ENCODE measurements around the gene HBZ.
"Not testable (repeated sequence)": the region's sequence is repeated elsewhere in the genome, so short reads cannot be mapped to it uniquely, and the experiment has no call there.

Gene HBZ

DNA sequence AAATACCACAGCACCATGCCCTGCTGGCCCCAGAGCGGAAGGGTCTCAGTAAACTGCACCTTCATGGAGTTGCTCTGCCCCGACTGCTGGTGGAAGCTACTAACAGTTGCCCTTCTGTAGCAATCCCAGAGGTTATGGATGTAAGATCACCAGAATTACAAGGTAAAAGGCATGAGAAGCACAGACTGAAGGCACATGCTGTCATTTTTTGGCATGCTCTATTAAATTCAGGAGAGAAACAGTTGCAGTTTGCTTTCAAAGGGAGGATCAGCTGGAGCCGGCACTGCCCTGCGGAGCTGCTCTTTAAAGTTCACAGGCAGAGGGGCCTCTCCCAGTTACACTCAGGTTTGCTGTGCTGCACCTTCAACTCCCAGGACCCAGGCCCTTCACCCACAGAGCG is 33.1 kb upstream of the HBZ start:
- Histone ChIP-seq H3K9me3 (ENCODE audit: control insufficient read depth, low read depth, low read length) (no peaks in the 10 kb centered on the region), H3K9ac (ENCODE audit: low read length) (no peak overlapping the region), H3K27ac (ENCODE audit: low read length) (no peak overlapping the region)

DNA sequence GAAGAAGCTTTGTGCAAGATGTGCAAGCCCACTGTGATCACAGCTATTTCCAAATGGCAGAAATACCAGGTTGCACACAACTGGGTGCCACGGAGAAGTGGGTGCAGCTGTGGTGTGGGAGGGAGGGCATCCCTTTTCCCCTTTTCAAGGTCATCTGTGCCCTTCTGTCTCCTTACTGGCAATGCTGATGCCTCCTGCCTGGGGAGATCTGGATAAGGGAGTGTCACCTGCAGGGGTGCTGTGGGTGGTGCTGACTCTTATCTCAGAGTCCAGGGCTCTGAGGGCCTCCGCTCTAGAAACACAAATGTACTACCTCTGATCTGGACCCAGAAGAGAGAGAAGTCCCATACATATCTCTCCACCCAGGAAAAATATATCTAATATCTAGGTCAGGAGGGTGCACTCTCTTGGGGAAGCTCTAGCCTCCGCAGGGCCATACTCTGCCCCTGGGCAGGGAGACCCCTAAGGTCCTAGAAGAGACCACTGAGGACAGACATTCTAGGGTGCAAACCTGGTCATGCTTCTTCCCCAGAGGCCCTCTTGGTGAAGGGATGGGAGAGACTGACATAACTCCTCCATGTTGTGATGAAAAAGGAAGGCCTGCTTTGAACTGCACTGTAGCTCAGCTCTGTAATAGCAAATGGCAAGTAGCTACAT is 32.5 kb upstream of the HBZ start:
- Histone ChIP-seq H3K9me3 (ENCODE audit: control insufficient read depth, low read depth, low read length) (no peaks in the 10 kb centered on the region), H3K27ac (ENCODE audit: low read length) (no peak overlapping the region), H3K4me1 (ENCODE audit: control insufficient read depth, low read depth, low read length) (no peaks in the 10 kb centered on the region), H3K27me3 (ENCODE audit: control insufficient read depth, insufficient read depth, low read length) (no peaks in the 10 kb centered on the region), H3K4me3 (ENCODE audit: low read length) (no peak overlapping the region), H3K9ac (ENCODE audit: low read length) (no peak overlapping the region), H3K36me3 (ENCODE audit: control insufficient read depth, low read depth, low read length) (no peaks in the 10 kb centered on the region)

More for the DNA sequence above, 33.1 kb upstream of the HBZ start:
- Histone ChIP-seq H3K4me3 (ENCODE audit: low read length) (no peak overlapping the region), H3K36me3 (ENCODE audit: control insufficient read depth, low read depth, low read length) (no peaks in the 10 kb centered on the region), H3K4me1 (ENCODE audit: control insufficient read depth, low read depth, low read length) (no peaks in the 10 kb centered on the region), H3K27me3 (ENCODE audit: control insufficient read depth, insufficient read depth, low read length) (no peaks in the 10 kb centered on the region)

DNA sequence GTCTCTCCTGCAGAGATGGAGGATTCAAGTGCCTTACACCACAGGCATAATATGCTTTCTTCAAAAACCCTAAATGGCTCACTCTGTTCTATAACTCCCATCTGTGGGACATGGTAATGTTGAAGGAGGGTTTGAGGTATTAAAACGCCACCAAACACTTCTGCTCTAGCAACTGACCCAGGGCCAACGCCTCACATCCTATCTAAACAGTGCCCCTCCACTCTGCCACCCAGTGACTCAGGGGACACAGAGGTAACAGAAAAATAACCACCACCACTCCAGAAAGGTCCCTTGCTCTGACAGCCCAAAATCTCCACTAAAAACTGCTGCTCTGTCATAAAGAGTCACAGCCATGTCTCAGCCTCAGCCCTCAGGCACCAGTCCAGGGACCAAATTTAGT is 31.7 kb upstream of the HBZ start:
- Histone ChIP-seq H3K9me3 (ENCODE audit: control insufficient read depth, low read depth, low read length) (no peaks in the 10 kb centered on the region), H3K9ac (ENCODE audit: low read length) (no peak overlapping the region), H3K36me3 (ENCODE audit: control insufficient read depth, low read depth, low read length) (no peaks in the 10 kb centered on the region), H3K4me3 (ENCODE audit: low read length) (no peak overlapping the region), H3K27me3 (ENCODE audit: control insufficient read depth, insufficient read depth, low read length) (no peaks in the 10 kb centered on the region), H3K4me1 (ENCODE audit: control insufficient read depth, low read depth, low read length) (no peaks in the 10 kb centered on the region), H3K27ac (ENCODE audit: low read length) (no peak overlapping the region)

DNA sequence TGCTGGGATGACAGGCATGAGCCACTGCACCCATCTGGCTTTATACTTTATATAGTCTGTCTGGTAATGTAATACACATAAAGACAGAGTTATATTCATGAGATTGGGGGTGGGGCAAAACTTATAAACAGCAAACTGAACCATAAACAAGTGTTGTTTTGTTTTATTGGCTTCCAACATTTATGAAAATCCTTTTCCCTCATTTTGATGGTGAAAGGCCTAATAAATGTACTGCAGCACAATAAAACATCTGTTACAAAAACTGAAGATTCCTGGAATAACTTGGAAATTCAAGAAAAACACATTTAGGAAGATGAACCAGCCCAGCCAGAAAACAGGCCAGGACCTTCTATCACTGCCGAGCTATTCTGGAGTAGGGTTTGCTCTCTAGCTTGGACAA is 30.1 kb upstream of the HBZ start:
- Histone ChIP-seq H3K4me1 (ENCODE audit: control insufficient read depth, low read depth, low read length) (no peaks in the 10 kb centered on the region), H3K36me3 (ENCODE audit: control insufficient read depth, low read depth, low read length) (no peaks in the 10 kb centered on the region), H3K27me3 (ENCODE audit: control insufficient read depth, insufficient read depth, low read length) (no peaks in the 10 kb centered on the region), H3K9ac (ENCODE audit: low read length) (no peak overlapping the region), H3K9me3 (ENCODE audit: control insufficient read depth, low read depth, low read length) (no peaks in the 10 kb centered on the region), H3K4me3 (ENCODE audit: low read length) (no peak overlapping the region), H3K27ac (ENCODE audit: low read length) (no peak overlapping the region)

DNA sequence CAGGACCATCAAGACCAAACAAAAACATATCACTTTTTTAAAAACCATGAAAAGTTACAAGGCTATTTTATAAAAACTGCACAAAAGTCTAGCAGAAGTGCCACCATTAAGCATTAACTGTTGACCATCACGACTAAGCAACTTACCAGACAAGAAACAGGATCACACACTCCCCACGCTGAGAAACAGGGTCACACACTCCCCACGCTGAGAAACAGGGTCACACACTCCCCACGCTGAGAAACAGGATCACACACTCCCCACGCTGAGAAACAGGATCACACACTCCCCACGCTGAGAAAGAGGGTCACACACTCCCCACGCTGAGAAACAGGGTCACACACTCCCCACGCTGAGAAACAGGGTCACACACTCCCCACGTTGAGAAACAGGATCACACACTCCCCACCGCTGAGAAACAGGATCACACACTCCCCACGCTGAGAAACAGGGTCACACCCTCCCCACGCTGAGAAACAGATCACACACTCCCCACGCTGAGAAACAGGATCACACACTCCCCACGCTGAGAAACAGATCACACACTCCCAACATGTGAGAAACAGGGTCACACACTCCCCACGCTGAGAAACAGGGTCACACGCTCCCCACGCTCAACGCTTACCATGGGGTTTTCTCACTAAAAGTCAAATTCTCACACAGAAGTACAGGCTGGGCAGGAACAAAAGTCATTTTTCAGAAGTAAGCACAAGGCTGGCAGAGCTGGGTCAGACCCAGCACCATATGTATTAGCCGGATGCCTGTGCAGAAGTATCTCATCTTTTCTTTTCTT is 28.7 kb upstream of the HBZ start:
- H3K27ac ChIP-seq (ENCODE audit: low read length); H3K9me3 ChIP-seq (ENCODE audit: control insufficient read depth, low read depth, low read length); H3K9ac ChIP-seq (ENCODE audit: low read length); H3K27me3 ChIP-seq (ENCODE audit: control insufficient read depth, insufficient read depth, low read length); H3K4me3 ChIP-seq (ENCODE audit: low read length); H3K36me3 ChIP-seq (ENCODE audit: control insufficient read depth, low read depth, low read length); H3K4me1 ChIP-seq (ENCODE audit: control insufficient read depth, low read depth, low read length): not testable (repeated sequence)

DNA sequence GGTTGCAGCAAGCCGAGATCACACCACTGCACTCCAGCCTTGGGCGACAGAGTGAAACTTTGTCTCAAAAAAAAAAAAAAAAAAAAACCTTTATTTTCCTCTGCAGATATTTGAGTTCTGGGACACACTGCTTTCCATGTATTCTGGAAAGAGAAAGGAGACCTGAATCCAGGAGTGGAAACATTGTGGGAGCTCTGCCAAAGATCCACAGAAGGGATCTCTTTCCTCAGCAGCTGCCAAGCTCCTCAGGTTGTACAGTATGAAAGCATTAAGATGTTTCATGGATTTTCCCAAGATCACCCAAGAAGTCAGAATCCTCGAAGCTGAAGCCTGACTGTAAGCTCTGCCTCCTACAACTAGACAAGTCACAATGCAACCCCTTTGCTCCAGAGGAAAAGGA is 27.4 kb upstream of the HBZ start:
- H3K9me3 ChIP-seq (ENCODE audit: control insufficient read depth, low read depth, low read length), result no peaks in the 10 kb centered on the region
- no peaks in the 10 kb centered on the region for H3K36me3 ChIP-seq (ENCODE audit: control insufficient read depth, low read depth, low read length)
- H3K4me1 ChIP-seq (ENCODE audit: control insufficient read depth, low read depth, low read length), result no peaks in the 10 kb centered on the region
- no peak overlapping the region for H3K27ac ChIP-seq (ENCODE audit: low read length)
- H3K4me3 ChIP-seq (ENCODE audit: low read length), result no peak overlapping the region
- no peaks in the 10 kb centered on the region for H3K27me3 ChIP-seq (ENCODE audit: control insufficient read depth, insufficient read depth, low read length)
- no peak overlapping the region for H3K9ac ChIP-seq (ENCODE audit: low read length)

DNA sequence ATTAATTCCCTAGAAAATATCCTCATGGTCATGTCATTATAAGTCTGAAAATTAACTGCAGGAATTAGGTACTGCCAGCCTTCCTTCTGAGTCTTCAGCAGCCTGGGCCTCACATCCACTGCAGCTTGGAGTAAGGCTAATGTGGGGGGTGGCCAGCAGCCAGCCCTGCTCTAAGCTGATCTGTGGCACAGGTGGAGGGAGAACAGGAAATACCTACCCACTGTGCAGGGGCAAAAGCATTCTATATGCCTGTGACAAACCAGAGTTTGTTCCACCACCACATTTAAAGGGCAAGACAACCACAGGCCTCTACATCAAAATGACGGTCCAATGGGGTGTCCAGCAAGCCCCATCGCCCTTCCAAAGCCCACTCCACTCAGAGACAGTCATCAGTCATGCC is 23.4 kb upstream of the HBZ start:
- H3K9ac ChIP-seq (ENCODE audit: low read length), result no peak overlapping the region
- no peaks in the 10 kb centered on the region for H3K27me3 ChIP-seq (ENCODE audit: control insufficient read depth, insufficient read depth, low read length)
- H3K27ac ChIP-seq (ENCODE audit: low read length), result no peak overlapping the region
- no peaks in the 10 kb centered on the region for H3K36me3 ChIP-seq (ENCODE audit: control insufficient read depth, low read depth, low read length)
- H3K4me3 ChIP-seq (ENCODE audit: low read length), result no peak overlapping the region
- no peaks in the 10 kb centered on the region for H3K9me3 ChIP-seq (ENCODE audit: control insufficient read depth, low read depth, low read length)
- H3K4me1 ChIP-seq (ENCODE audit: control insufficient read depth, low read depth, low read length), result no peaks in the 10 kb centered on the region

DNA sequence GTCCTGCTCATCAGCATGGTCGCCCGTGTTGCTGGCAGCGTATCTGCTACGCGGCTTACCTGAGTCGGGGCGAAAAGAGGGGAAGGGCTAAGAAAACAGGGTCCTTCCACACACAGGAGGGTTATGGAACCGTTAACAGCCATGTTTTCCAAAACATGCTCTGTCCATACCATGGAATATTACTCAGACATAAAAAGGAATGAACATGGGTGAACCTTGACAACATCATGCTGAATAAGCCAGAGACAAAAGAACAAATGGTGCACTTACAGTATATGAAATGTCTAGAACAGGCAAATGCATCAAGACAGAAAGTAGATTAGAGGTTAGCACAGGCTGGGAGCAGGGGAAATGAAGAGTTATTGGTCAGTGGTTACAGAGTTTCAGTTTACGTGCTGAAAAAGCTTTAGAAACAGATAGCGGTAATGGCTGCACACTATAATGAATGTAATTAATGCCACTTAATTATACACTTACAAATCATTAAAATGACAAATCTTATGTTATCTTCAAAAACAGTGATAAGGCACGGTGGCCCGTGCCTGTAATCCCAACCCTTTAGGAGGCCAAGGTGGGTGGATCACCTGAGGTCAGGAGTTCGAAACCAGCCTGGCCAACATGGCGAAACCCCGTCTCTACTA is 21.8 kb upstream of the HBZ start:
- no peaks in the 10 kb centered on the region for H3K27me3 ChIP-seq (ENCODE audit: control insufficient read depth, insufficient read depth, low read length)
- no peak overlapping the region for H3K4me3 ChIP-seq (ENCODE audit: low read length)
- no peak overlapping the region for H3K27ac ChIP-seq (ENCODE audit: low read length)
- no peaks in the 10 kb centered on the region for H3K36me3 ChIP-seq (ENCODE audit: control insufficient read depth, low read depth, low read length)
- H3K4me1 ChIP-seq (ENCODE audit: control insufficient read depth, low read depth, low read length), result no peaks in the 10 kb centered on the region
- no peak overlapping the region for H3K9ac ChIP-seq (ENCODE audit: low read length)
- H3K9me3 ChIP-seq (ENCODE audit: control insufficient read depth, low read depth, low read length), result no peaks in the 10 kb centered on the region

DNA sequence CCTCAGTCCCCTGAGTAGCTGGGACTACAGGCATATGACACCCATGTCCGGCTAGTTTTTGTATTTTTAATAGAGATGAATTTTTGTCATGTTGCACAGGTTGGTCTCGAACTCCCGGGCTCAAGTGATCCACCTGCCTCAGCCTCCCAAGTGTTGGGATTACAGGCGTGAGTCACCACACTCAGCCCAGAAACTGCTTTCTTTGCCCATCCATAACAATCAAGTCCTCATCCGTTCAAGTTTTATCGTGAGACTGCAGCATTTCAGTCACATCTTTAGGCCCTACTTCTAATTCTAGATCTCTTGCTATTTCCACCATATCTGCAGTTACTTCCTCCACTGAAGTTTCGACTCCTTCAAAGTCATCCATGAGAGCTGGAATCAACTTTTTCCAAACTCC is 20.3 kb upstream of the HBZ start:
- Histone ChIP-seq H3K36me3 (ENCODE audit: control insufficient read depth, low read depth, low read length) (no peaks in the 10 kb centered on the region), H3K27ac (ENCODE audit: low read length) (no peak overlapping the region), H3K27me3 (ENCODE audit: control insufficient read depth, insufficient read depth, low read length) (no peaks in the 10 kb centered on the region), H3K4me1 (ENCODE audit: control insufficient read depth, low read depth, low read length) (no peaks in the 10 kb centered on the region), H3K9ac (ENCODE audit: low read length) (no peak overlapping the region), H3K4me3 (ENCODE audit: low read length) (no peak overlapping the region), H3K9me3 (ENCODE audit: control insufficient read depth, low read depth, low read length) (no peaks in the 10 kb centered on the region)

DNA sequence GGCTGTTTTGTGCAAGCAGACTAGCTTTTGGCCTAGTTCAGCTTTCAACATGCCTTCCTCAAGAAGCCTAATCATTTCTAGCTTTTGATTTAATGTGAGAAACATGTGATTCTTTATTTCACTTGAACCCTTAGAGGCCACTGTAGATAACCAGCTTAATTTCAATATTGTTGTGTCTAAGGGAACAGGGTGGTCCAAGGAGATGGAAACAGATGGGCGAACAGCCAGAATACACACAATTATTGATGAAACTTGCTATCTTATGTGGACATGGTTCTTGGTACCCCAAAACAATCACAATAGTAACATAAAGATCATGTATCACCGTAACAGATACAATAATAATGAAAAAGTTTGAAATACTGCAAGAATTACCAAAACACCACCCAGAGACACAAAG is 18.7 kb upstream of the HBZ start:
- no peak overlapping the region for H3K27ac ChIP-seq (ENCODE audit: low read length)
- H3K4me1 ChIP-seq (ENCODE audit: control insufficient read depth, low read depth, low read length), result no peaks in the 10 kb centered on the region
- no peaks in the 10 kb centered on the region for H3K27me3 ChIP-seq (ENCODE audit: control insufficient read depth, insufficient read depth, low read length)
- H3K36me3 ChIP-seq (ENCODE audit: control insufficient read depth, low read depth, low read length), result no peaks in the 10 kb centered on the region
- H3K9ac ChIP-seq (ENCODE audit: low read length), result no peak overlapping the region
- no peak overlapping the region for H3K4me3 ChIP-seq (ENCODE audit: low read length)
- H3K9me3 ChIP-seq (ENCODE audit: control insufficient read depth, low read depth, low read length), result no peaks in the 10 kb centered on the region

DNA sequence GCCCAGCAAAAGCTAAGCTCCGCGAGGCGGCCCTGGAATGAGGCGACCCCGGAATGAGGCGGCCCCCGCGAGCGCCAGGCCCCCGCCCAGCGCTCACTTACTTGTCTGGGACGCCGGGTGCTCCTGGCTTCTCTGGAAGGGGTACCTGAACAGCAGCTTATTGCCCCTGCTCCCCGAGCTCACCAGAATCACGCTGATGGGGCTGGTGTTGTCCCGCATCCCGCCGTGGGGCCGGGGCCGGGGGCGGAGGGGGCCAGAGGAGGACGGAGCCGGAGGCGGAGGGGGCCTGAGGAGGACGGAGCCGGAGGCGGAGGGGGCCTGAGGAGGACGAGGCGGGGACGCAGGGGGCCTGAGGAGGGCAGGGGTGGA is 14.4 kb upstream of the HBZ start:
- peak overlapping the region; percentile 60 for H3K9ac ChIP-seq (ENCODE audit: low read length)
- H3K27me3 ChIP-seq (ENCODE audit: control insufficient read depth, insufficient read depth, low read length), result no peaks in the 10 kb centered on the region
- no peaks in the 10 kb centered on the region for H3K4me1 ChIP-seq (ENCODE audit: control insufficient read depth, low read depth, low read length)
- peak overlapping the region; percentile 62 for H3K4me3 ChIP-seq (ENCODE audit: low read length)
- H3K9me3 ChIP-seq (ENCODE audit: control insufficient read depth, low read depth, low read length), result no peaks in the 10 kb centered on the region
- peak overlapping the region; percentile 45 for H3K27ac ChIP-seq (ENCODE audit: low read length)
- H3K36me3 ChIP-seq (ENCODE audit: control insufficient read depth, low read depth, low read length), result no peaks in the 10 kb centered on the region
